AG04449 (cell line): ENCODE measurements around the gene DMBT1.

Experiments used
- CTCF ChIA-PET: fragments of 350-600 bp; formaldehyde crosslinking; extraction: SDS; loops from one replicate; lab custom pipeline; 2021; ENCODE audit warnings: antibody characterized with exemption; lab: Yijun Ruan, JAX
- POLR2A ChIA-PET: fragments of 400-600, 350-600 bp; formaldehyde crosslinking; extraction: SDS; loops from one replicate; lab custom pipeline; 2020; ENCODE audit warnings: antibody characterized with exemption, inconsistent platforms; lab: Yijun Ruan, JAX
- DNase-seq: peaks from one replicate; pipeline ENCODE4 v3.0.0-alpha.2; 2010; ENCODE audit warnings: low read depth, low spot score
- H3K4me3 ChIP-seq: 2 replicates; pipeline ENCODE4 v1.5.1; 2011; ENCODE audit warnings: low read depth, mild to moderate bottlenecking, control low read depth, low read length
- TF ChIP-seq, protein P1 (sequence below): IDR thresholded peaks from one replicate; pipeline ENCODE4 v1.5.1; 2011; ENCODE audit warnings: mild to moderate bottlenecking, moderate library complexity, low read length, control low read depth, inconsistent platforms; ENCODE audit not compliant: insufficient read depth; ENCODE audit errors: missing control alignments

Gene DMBT1

GRCh38 chr10:122688293-122688989 lies 127.9 kb downstream of the DMBT1 start:
- POLR2A ChIA-PET: no interaction called here
- TF ChIP-seq, protein P1, sequence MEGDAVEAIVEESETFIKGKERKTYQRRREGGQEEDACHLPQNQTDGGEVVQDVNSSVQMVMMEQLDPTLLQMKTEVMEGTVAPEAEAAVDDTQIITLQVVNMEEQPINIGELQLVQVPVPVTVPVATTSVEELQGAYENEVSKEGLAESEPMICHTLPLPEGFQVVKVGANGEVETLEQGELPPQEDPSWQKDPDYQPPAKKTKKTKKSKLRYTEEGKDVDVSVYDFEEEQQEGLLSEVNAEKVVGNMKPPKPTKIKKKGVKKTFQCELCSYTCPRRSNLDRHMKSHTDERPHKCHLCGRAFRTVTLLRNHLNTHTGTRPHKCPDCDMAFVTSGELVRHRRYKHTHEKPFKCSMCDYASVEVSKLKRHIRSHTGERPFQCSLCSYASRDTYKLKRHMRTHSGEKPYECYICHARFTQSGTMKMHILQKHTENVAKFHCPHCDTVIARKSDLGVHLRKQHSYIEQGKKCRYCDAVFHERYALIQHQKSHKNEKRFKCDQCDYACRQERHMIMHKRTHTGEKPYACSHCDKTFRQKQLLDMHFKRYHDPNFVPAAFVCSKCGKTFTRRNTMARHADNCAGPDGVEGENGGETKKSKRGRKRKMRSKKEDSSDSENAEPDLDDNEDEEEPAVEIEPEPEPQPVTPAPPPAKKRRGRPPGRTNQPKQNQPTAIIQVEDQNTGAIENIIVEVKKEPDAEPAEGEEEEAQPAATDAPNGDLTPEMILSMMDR: no peak
- H3K4me3 ChIP-seq: no peak overlapping the region
- CTCF ChIA-PET: no interaction called here
- DNase-seq: no peak

GRCh38 chr10:122689146-122689820 lies 128.7 kb downstream of the DMBT1 start:
- no peak for DNase-seq
- CTCF ChIA-PET: no interaction called here
- TF ChIP-seq, protein P1: no peak
- POLR2A ChIA-PET: no interaction called here
- H3K4me3 ChIP-seq: no peak overlapping the region

- H3K4me3 ChIP-seq: no peak overlapping the region
- ChIA-PET POLR2A (no interaction called here), CTCF (no interaction called here)
- no peak for DNase-seq
- TF ChIP-seq, protein P1: no peak
These were observed 132.2 kb downstream of the DMBT1 start for GRCh38 chr10:122692744-122693143.
